ENCODE results near the gene TSPAN5. TPM values are rescaled to one million over a fixed set of nuclear protein-coding genes. Genes with fewer than 3 reads are reported as not detected.

TSPAN5 gene
- total RNA-seq, 5 donors from 2014 or later (not counting 1 experiment from before 2014, with no cell fraction given), result 9.6 to 12.4 (median 10.3) TPM

DNA sequence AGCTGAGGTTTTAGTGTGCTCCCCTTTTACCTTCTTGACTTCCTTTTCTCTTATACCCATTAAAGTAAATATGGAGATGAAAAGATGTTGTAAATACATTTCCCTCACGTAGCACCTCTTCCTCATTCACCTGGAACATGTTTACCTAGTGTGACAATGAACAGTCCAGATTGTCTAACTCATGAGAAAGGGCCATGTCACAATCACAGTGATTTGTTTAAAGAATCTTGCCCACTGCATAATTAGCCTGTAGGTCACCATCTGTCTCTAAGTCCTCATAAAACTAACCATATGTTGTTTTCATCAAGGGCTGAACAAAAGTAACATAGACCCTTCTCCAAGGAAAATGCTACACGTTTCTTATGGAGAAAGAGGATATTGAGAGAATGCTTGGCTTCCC, 85.7 kb downstream of the TSPAN5 start:
- Histone ChIP-seq H3K9me3 (no peaks in the 10 kb centered on the region), H3K27ac (ENCODE audit: low read length) (no peak overlapping the region), H3K4me1 (ENCODE audit: control insufficient read depth in 1 of 2, extremely low read depth in 1 of 2, insufficient read depth in 2 of 2, low read length in 2 of 2) (no peaks in the 10 kb centered on the region), H3K4me3 (ENCODE audit: control insufficient read depth in 1 of 2, extremely low read depth in 1 of 2, low read length in 1 of 2) (no peak overlapping the region), H3K27me3 (replicated peaks in 1 of 2; ENCODE audit: control insufficient read depth in 2 of 2, extremely low read depth in 1 of 2, insufficient read depth in 2 of 2, low read length in 1 of 2) (no peaks in the 10 kb centered on the region), H3K36me3 (ENCODE audit: control insufficient read depth in 2 of 2, extremely low read depth in 1 of 2, insufficient read depth in 1 of 2, low read length in 1 of 2) (no peaks in the 10 kb centered on the region)
- H3K27me3 Mint-ChIP-seq, result no peaks in the 10 kb centered on the region
- H3K36me3 Mint-ChIP-seq, result peaks cover 25% of the 10 kb centered on the region
- no peak overlapping the region for H3K4me3 Mint-ChIP-seq
- no peaks in the 10 kb centered on the region for H3K9me3 Mint-ChIP-seq
- no CpG with 5 or more reads among the region's 2 CpGs for WGBS (ENCODE audit: insufficient coverage)
- peaks cover 18 to 25% (median 22%) of the 10 kb centered on the region in 3 donors for H3K4me1 Mint-ChIP-seq
- DNase-seq, result no peak
- ChIA-PET CTCF (no interaction called here), POLR2A (no interaction called here)
- no peak overlapping the region for H3K27ac Mint-ChIP-seq
- no peak for ATAC-seq (replicated peaks in 1 of 4)

DNA sequence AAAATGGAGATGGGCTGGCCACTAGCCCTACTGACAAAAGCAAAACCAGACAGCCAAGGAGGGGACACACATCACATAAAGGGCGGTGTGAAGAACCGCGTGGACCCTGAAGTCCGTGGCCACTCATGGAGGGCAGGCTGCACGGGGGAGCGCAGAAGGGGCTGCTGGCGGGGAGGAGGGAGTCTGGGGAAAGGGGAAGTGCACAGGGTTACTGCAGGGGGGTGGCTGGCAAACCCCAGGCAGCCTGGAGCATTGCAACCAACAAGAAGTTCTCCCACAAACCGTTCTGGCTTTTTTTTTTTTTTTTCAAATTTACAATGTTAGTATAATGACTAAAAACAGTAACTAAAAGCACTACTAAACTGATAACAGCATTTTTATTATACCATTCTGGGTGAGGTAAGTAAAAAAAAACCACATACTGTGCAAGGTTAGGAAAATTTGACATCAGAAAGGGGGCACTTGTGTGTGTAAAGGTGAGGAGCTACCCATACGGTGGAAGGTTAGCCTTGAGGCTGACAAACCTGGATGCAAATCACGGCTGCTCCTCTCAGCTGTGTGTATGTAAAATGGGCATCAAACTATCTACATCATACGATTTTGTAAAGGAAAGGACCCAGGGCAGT, 87.1 kb downstream of the TSPAN5 start:
- H3K4me1 ChIP-seq (ENCODE audit: control insufficient read depth in 1 of 2, extremely low read depth in 1 of 2, insufficient read depth in 2 of 2, low read length in 2 of 2), result no peaks in the 10 kb centered on the region
- no peaks in the 10 kb centered on the region for H3K9me3 ChIP-seq
- Mint-ChIP-seq H3K4me3 (no peak overlapping the region), H3K27ac (no peak overlapping the region), H3K9me3 (no peaks in the 10 kb centered on the region), H3K27me3 (no peaks in the 10 kb centered on the region), H3K36me3 (peaks cover 29% of the 10 kb centered on the region), H3K4me1 (peaks cover 29 to 30% (median 30%) of the 10 kb centered on the region in 3 donors)
- WGBS (ENCODE audit: insufficient coverage), result no CpG with 5 or more reads among the region's 11 CpGs
- H3K27ac ChIP-seq (ENCODE audit: low read length), result no peak overlapping the region
- H3K27me3 ChIP-seq (replicated peaks in 1 of 2; ENCODE audit: control insufficient read depth in 2 of 2, extremely low read depth in 1 of 2, insufficient read depth in 2 of 2, low read length in 1 of 2), result no peaks in the 10 kb centered on the region
- ChIA-PET CTCF (no interaction called here), POLR2A (interaction anchor here in 1 of 2 donors (0.7 kb wide), 1 partner anchor 567 kb away, joined by 5 read pairs; no protein-coding TSS in a partner anchor)
- DNase-seq, result no peak
- no peak for ATAC-seq (replicated peaks in 1 of 4)
- H3K36me3 ChIP-seq (ENCODE audit: control insufficient read depth in 2 of 2, extremely low read depth in 1 of 2, insufficient read depth in 1 of 2, low read length in 1 of 2), result no peaks in the 10 kb centered on the region
- no peak overlapping the region for H3K4me3 ChIP-seq (ENCODE audit: control insufficient read depth in 1 of 2, extremely low read depth in 1 of 2, low read length in 1 of 2)

GRCh38 chr4:98570151-98570797, 88.1 kb downstream of the TSPAN5 start:
- ATAC-seq (replicated peaks in 1 of 4) (no peak), DNase-seq (no peak)
- Histone ChIP-seq H3K27me3 (replicated peaks in 1 of 2; ENCODE audit: control insufficient read depth in 2 of 2, extremely low read depth in 1 of 2, insufficient read depth in 2 of 2, low read length in 1 of 2) (no peaks in the 10 kb centered on the region), H3K9me3 (no peaks in the 10 kb centered on the region), H3K36me3 (ENCODE audit: control insufficient read depth in 2 of 2, extremely low read depth in 1 of 2, insufficient read depth in 1 of 2, low read length in 1 of 2) (no peaks in the 10 kb centered on the region), H3K27ac (ENCODE audit: low read length) (no peak overlapping the region), H3K4me3 (ENCODE audit: control insufficient read depth in 1 of 2, extremely low read depth in 1 of 2, low read length in 1 of 2) (no peak overlapping the region), H3K4me1 (ENCODE audit: control insufficient read depth in 1 of 2, extremely low read depth in 1 of 2, insufficient read depth in 2 of 2, low read length in 2 of 2) (no peaks in the 10 kb centered on the region)
- WGBS (ENCODE audit: insufficient coverage), result 71% methylated on average over 4 of the region's 5 CpGs
- no peaks in the 10 kb centered on the region for H3K27me3 Mint-ChIP-seq
- ChIA-PET CTCF (no interaction called here), POLR2A (no interaction called here)
- peaks cover 22% of the 10 kb centered on the region for H3K36me3 Mint-ChIP-seq
- H3K27ac Mint-ChIP-seq, result no peak overlapping the region
- H3K9me3 Mint-ChIP-seq, result no peaks in the 10 kb centered on the region
- no peak overlapping the region for H3K4me3 Mint-ChIP-seq
- H3K4me1 Mint-ChIP-seq, result peaks cover 35 to 39% (median 38%) of the 10 kb centered on the region in 3 donors

DNA sequence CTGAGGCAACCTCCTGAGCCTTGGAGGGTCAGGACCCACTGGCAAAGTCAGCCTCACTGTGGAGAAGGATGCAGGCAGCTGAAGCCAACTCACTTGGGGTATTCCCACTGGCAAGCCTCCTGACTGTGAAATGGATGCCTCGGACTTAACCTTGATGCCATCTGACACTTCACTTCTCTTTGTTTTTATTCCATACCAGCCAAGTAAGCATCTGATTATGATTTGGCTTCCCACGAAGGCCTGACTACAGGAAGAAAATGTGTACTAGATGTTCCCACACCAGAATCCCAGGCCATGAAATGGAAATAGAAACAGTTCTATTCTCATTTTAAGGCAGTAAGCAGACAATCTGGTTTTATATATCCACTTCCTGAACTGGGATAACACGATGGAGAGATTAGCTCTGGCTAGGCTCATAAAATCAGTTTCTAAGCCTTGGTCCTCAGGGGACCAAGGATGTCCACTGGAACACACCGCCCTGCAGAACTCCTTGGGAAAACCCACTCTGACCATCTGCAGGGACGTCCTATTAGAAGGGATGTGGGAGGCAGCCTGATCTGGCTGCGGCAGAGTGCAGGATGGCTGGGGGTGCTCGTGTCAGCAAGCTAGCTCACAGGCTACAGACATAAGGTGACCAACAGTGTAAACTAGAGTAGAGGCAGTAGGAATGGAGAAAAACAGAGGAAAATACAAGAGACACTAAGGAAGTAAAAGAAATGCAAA, 89.3 kb downstream of the TSPAN5 start:
- no peaks in the 10 kb centered on the region for H3K27me3 ChIP-seq (replicated peaks in 1 of 2; ENCODE audit: control insufficient read depth in 2 of 2, extremely low read depth in 1 of 2, insufficient read depth in 2 of 2, low read length in 1 of 2)
- no peaks in the 10 kb centered on the region for H3K9me3 ChIP-seq
- peaks cover 35 to 44% (median 38%) of the 10 kb centered on the region in 3 donors for H3K4me1 Mint-ChIP-seq
- H3K36me3 ChIP-seq (ENCODE audit: control insufficient read depth in 2 of 2, extremely low read depth in 1 of 2, insufficient read depth in 1 of 2, low read length in 1 of 2), result no peaks in the 10 kb centered on the region
- H3K27ac ChIP-seq (ENCODE audit: low read length), result no peak overlapping the region
- H3K36me3 Mint-ChIP-seq, result peaks cover 14% of the 10 kb centered on the region
- no peak overlapping the region for H3K4me3 ChIP-seq (ENCODE audit: control insufficient read depth in 1 of 2, extremely low read depth in 1 of 2, low read length in 1 of 2)
- POLR2A ChIA-PET, result no interaction called here
- no peaks in the 10 kb centered on the region for H3K9me3 Mint-ChIP-seq
- no peaks in the 10 kb centered on the region for H3K27me3 Mint-ChIP-seq
- no peak overlapping the region for H3K27ac Mint-ChIP-seq
- CTCF ChIA-PET, result no interaction called here
- no peak for DNase-seq
- H3K4me3 Mint-ChIP-seq, result no peak overlapping the region
- H3K4me1 ChIP-seq (ENCODE audit: control insufficient read depth in 1 of 2, extremely low read depth in 1 of 2, insufficient read depth in 2 of 2, low read length in 2 of 2), result no peaks in the 10 kb centered on the region
- ATAC-seq (replicated peaks in 1 of 4), result no peak
- WGBS (ENCODE audit: insufficient coverage), result 70% methylated on average over 4 of the region's 7 CpGs

DNA sequence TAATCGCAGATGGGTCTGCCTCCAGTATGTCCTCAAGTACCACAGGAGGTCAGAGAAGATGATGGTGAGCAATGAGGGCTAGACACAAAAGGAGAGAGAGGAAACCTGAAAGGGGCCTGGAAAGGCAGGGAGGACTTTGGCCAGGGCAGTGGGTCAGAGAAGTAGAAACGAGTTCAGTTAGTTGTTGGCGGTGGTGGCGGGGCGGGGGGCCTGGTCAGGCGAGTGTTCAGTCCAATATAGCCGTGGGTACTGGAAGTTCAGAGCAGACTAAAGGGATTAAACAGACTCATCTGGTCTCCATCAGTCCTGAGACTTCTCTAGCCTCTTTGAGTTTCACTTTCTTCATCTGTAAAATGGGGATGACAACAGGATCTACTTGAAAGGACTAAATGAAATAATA, 90.8 kb downstream of the TSPAN5 start:
- ATAC-seq (replicated peaks in 1 of 4) (no peak), DNase-seq (no peak)
- H3K36me3 ChIP-seq (ENCODE audit: control insufficient read depth in 2 of 2, extremely low read depth in 1 of 2, insufficient read depth in 1 of 2, low read length in 1 of 2), result no peaks in the 10 kb centered on the region
- no peak overlapping the region for H3K27ac ChIP-seq (ENCODE audit: low read length)
- Mint-ChIP-seq H3K27ac (no peak overlapping the region), H3K4me1 (peaks cover 36 to 44% (median 38%) of the 10 kb centered on the region in 3 donors), H3K27me3 (no peaks in the 10 kb centered on the region), H3K36me3 (peaks cover 5% of the 10 kb centered on the region), H3K9me3 (no peaks in the 10 kb centered on the region), H3K4me3 (no peak overlapping the region)
- WGBS (ENCODE audit: insufficient coverage), result 83% methylated on average over 1 of the region's 7 CpGs
- no peaks in the 10 kb centered on the region for H3K4me1 ChIP-seq (ENCODE audit: control insufficient read depth in 1 of 2, extremely low read depth in 1 of 2, insufficient read depth in 2 of 2, low read length in 2 of 2)
- no peaks in the 10 kb centered on the region for H3K9me3 ChIP-seq
- POLR2A ChIA-PET, result no interaction called here
- H3K4me3 ChIP-seq (ENCODE audit: control insufficient read depth in 1 of 2, extremely low read depth in 1 of 2, low read length in 1 of 2), result no peak overlapping the region
- no peaks in the 10 kb centered on the region for H3K27me3 ChIP-seq (replicated peaks in 1 of 2; ENCODE audit: control insufficient read depth in 2 of 2, extremely low read depth in 1 of 2, insufficient read depth in 2 of 2, low read length in 1 of 2)
- CTCF ChIA-PET, result no interaction called here

DNA sequence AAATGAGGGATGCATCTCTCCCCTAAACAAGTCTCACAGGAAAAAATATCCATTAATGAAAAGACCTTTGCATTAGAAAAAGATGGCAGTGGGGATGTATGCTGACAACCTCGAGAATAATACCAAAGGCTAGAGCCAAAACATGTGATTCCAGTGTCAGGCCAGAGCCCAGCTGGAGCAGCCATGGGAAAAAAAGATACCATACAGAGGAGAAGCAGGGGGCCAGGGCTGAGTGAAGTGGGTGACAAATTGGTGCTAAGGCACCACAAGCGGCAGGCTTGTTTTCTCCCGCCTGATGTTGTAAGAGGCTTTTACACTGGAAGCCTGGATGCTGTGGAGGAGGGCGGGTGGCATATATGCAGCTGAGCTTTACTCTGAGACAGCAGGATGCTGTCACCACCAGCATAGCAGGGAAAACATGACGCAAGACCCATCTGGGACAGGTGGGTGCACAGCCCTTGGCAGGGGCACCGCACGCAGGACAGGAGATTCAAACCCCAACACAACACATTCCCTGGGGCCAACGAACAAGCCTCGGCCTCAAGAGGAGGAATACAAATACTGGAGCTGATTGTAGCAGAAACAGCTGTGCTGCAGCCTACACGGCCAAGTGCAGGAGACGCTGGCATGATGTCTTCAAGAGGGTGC, 91.9 kb downstream of the TSPAN5 start:
- DNase-seq, result no peak
- peaks cover 31 to 53% (median 36%) of the 10 kb centered on the region in 3 donors for H3K4me1 Mint-ChIP-seq
- no peak overlapping the region for H3K4me3 Mint-ChIP-seq
- POLR2A ChIA-PET, result interaction anchor here in 1 of 2 donors (0.6 kb wide), 1 partner anchor 363 kb away, joined by 3 read pairs; no protein-coding TSS in a partner anchor
- CTCF ChIA-PET, result interaction anchor here in 1 of 2 donors (0.5 kb wide), 1 partner anchor 426 kb away, joined by 4 read pairs; no protein-coding TSS in a partner anchor
- Histone ChIP-seq H3K9me3 (no peaks in the 10 kb centered on the region), H3K36me3 (ENCODE audit: control insufficient read depth in 2 of 2, extremely low read depth in 1 of 2, insufficient read depth in 1 of 2, low read length in 1 of 2) (no peaks in the 10 kb centered on the region), H3K4me3 (ENCODE audit: control insufficient read depth in 1 of 2, extremely low read depth in 1 of 2, low read length in 1 of 2) (no peak overlapping the region), H3K27ac (ENCODE audit: low read length) (no peak overlapping the region), H3K27me3 (replicated peaks in 1 of 2; ENCODE audit: control insufficient read depth in 2 of 2, extremely low read depth in 1 of 2, insufficient read depth in 2 of 2, low read length in 1 of 2) (no peaks in the 10 kb centered on the region), H3K4me1 (ENCODE audit: control insufficient read depth in 1 of 2, extremely low read depth in 1 of 2, insufficient read depth in 2 of 2, low read length in 2 of 2) (no peaks in the 10 kb centered on the region)
- peaks cover 11% of the 10 kb centered on the region for H3K36me3 Mint-ChIP-seq
- WGBS (ENCODE audit: insufficient coverage), result 94% methylated on average over 10 of the region's 11 CpGs
- ATAC-seq (replicated peaks in 1 of 4), result no peak
- no peak overlapping the region for H3K27ac Mint-ChIP-seq
- no peaks in the 10 kb centered on the region for H3K27me3 Mint-ChIP-seq
- no peaks in the 10 kb centered on the region for H3K9me3 Mint-ChIP-seq

Measured in T-cell (primary cell).